Ovary (tissue), 9 donors: ENCODE data around the gene INPP5A. TPM values are rescaled to one million over a fixed set of nuclear protein-coding genes. Genes with fewer than 3 reads are reported as not detected.

Experiments used
- DNase-seq, 5 donors: peaks; one replicate each; pipeline ENCODE4 v3.0.0-alpha.2; 2019 to 2020
- H3K27ac ChIP-seq, 2 donors: fragments of 200-600 bp; one replicate each; pipeline versions ENCODE4 v1.5.1 to v1.8.0; 2019 to 2022
- H3K27me3 ChIP-seq: fragments of 200-600 bp; one replicate; pipeline ENCODE4 v1.8.0; 2022
- H3K36me3 ChIP-seq: fragments of 200-600 bp; sonication (generic); one replicate; pipeline ENCODE4 v1.5.1; 2019
- H3K4me1 ChIP-seq: one replicate; pipeline ENCODE4 v1.8.1; 2013; ENCODE audit warnings: mild to moderate bottlenecking, moderate library complexity; ENCODE audit not compliant: insufficient read depth
- H3K4me3 ChIP-seq: fragments of 200-600 bp; sonication (generic); one replicate; pipeline ENCODE4 v1.5.1; 2017
- H3K9me3 ChIP-seq, 2 donors: fragments of 200-600 bp in 1 of 2; sonication (generic) in 1 of 2; one replicate each; pipeline versions ENCODE4 v1.5.1 to v1.8.1; 2013 to 2019; ENCODE audit warnings: mild to moderate bottlenecking in 1 of 2, moderate library complexity in 1 of 2
- CTCF ChIP-seq, 3 donors: fragments of 450-650 bp in 2 of 3; fragments of 200-600 bp in 1 of 3; IDR thresholded peaks; one replicate each; pipeline versions ENCODE4 v1.5.1 to v1.8.0; 2016 to 2022; ENCODE audit warnings: antibody characterized with exemption in 3 of 3, mild to moderate bottlenecking in 1 of 3
- EP300 ChIP-seq: sonication (generic); formaldehyde crosslinking; IDR thresholded peaks from one replicate; pipeline ENCODE4 v1.6.1; 2017; ENCODE audit warnings: antibody characterized with exemption
- POLR2A ChIP-seq: fragments of 450-650 bp; IDR thresholded peaks from one replicate; pipeline ENCODE4 v1.6.1; 2017; ENCODE audit warnings: antibody characterized with exemption, mild to moderate bottlenecking, moderate library complexity
- WGBS, 3 donors: extraction: QIAGEN DNeasy Blood & Tissue Kit in 1 of 3; methylation state at CpG; one replicate each; pipeline versions ENCODE4 v1.1.5 to v1.1.7; 2013 to 2017; 5-methylcytosine and 5-hydroxymethylcytosine counted together
- intact Hi-C, 4 donors: fragments of 100-400 bp; cut with DNase I; formaldehyde crosslinking; loops; one replicate each; pipeline versions ENCODE4 v1.11.0 to v1.15.1; 2022 to 2023
- polyA plus RNA-seq, 2 donors: library from polyadenylated mRNA; stranded (reverse); fragments of 200-250 nt in 1 of 2; fragments of 350-450 nt in 1 of 2; fragmentation: Illumina TruSeq in 1 of 2; extraction: RNeasy Lipid Tissue Mini Kit (QIAGEN cat#74804) in 1 of 2; gene quantifications; one replicate each; pipeline ENCODE4 v1.2.3, GENCODE V29; 2013 to 2014
- total RNA-seq, 7 donors: library from RNA; depleted of rRNA in 2 of 7; stranded (reverse); fragments of >200 nt in 2 of 7; fragmentation: NEBNext Ultra II Directional in 3 of 7; extraction: Animal tissue kit (Norgen Biotek cat#: 25700) in 3 of 7; gene quantifications; one replicate each; pipeline versions ENCODE4 v1.1.0 to v1.2.4, GENCODE V29; 2016 to 2023
- donor health status: DM: no; HTN: no; CAD: no; lungs with moderate emphysema.
- donor health status: DM: no; HTN: no; CAD: no.
- donor health status: Bipolar disorder and iron deficiency.
- donor health status: DM: yes; HTN: yes; CAD: no.
- donor health status: DM: no; HTN: no; CAD: no.
- donor health status: DM: yes; HTN: yes; CAD: no.

Gene INPP5A
- total and polyA plus RNA-seq, 9 donors: 19.8 to 41.2 (median 35.3) TPM

GRCh38 chr10:132804287-132804686 lies 266.7 kb downstream of the INPP5A start:
- Histone ChIP-seq H3K27ac (no peak overlapping the region), H3K9me3 (no peaks in the 10 kb centered on the region), H3K27me3 (no peaks in the 10 kb centered on the region), H3K4me1 (no peaks in the 10 kb centered on the region), H3K36me3 (no peaks in the 10 kb centered on the region), H3K4me3 (no peak overlapping the region)
- intact Hi-C loops: no loop called here
- WGBS, 3 donors: 88 to 95% (median 93%) methylated on average over 11 of the region's 11 CpGs
- DNase-seq: no peak
- no peak for TF ChIP-seq POLR2A
- TF ChIP-seq EP300: no peak
- no peak for TF ChIP-seq CTCF (IDR thresholded peaks at IDR 0.05)

GRCh38 chr10:132804785-132805426 lies 267.3 kb downstream of the INPP5A start:
- TF ChIP-seq EP300: no peak
- TF ChIP-seq POLR2A: no peak
- no peak for TF ChIP-seq CTCF (IDR thresholded peaks at IDR 0.05)
- no peaks in the 10 kb centered on the region for H3K27me3 ChIP-seq
- no peaks in the 10 kb centered on the region for H3K9me3 ChIP-seq
- 74 to 78% (median 77%) methylated on average over 23 of the region's 23 CpGs for WGBS, 3 donors
- intact Hi-C loops: no loop called here
- no peaks in the 10 kb centered on the region for H3K4me1 ChIP-seq
- H3K36me3 ChIP-seq: no peaks in the 10 kb centered on the region
- H3K27ac ChIP-seq: no peak overlapping the region
- H3K4me3 ChIP-seq: no peak overlapping the region
- DNase-seq: no peak

GRCh38 chr10:132805599-132805998 lies 268.0 kb downstream of the INPP5A start:
- TF ChIP-seq CTCF (IDR thresholded peaks at IDR 0.05): no peak
- TF ChIP-seq POLR2A: no peak
- TF ChIP-seq EP300: no peak
- Histone ChIP-seq H3K4me1 (no peaks in the 10 kb centered on the region), H3K27me3 (no peaks in the 10 kb centered on the region), H3K36me3 (no peaks in the 10 kb centered on the region), H3K27ac (no peak overlapping the region), H3K9me3 (no peaks in the 10 kb centered on the region), H3K4me3 (no peak overlapping the region)
- WGBS, 3 donors: 28 to 39% (median 39%) methylated on average over 21 of the region's 21 CpGs
- intact Hi-C loops: no loop called here
- no peak for DNase-seq

- no peak for DNase-seq
- 16 to 18% (median 17%) methylated on average over 7 of the region's 7 CpGs for WGBS, 3 donors
- intact Hi-C loops: no loop called here
Measured at GRCh38 chr10:132806110-132806509, 268.5 kb downstream of the INPP5A start.

More at GRCh38 chr10:132806110-132806509, 268.5 kb downstream of the INPP5A start:
- H3K36me3 ChIP-seq: no peaks in the 10 kb centered on the region
- TF ChIP-seq EP300: no peak
- no peak for TF ChIP-seq CTCF (IDR thresholded peaks at IDR 0.05)
- no peak for TF ChIP-seq POLR2A
- H3K4me1 ChIP-seq: no peaks in the 10 kb centered on the region
- no peak overlapping the region for H3K27ac ChIP-seq
- no peak overlapping the region for H3K4me3 ChIP-seq
- no peaks in the 10 kb centered on the region for H3K9me3 ChIP-seq
- no peaks in the 10 kb centered on the region for H3K27me3 ChIP-seq
